K562 (cell line): ENCODE results near the gene DOLPP1. TPM values are rescaled to one million over a fixed set of nuclear protein-coding genes. Genes with fewer than 3 reads are reported as not detected.

Experiments
- CHAMP1 ChIP-seq: fragments of 450-650 bp; IDR thresholded peaks from 2 replicates; pipeline ENCODE4 v1.6.1; 2016; ENCODE audit warnings: mild to moderate bottlenecking
- MAFF ChIP-seq: IDR thresholded peaks from 2 replicates; pipeline ENCODE4 v1.6.1; 2012; ENCODE audit warnings: low read length, improper control_type of control experiment
- MTF1 ChIP-seq: fragments of 250-450 bp; sonication (Bioruptor Pico); IDR thresholded peaks from 2 replicates; pipeline ENCODE4 v1.9.0; 2021; ENCODE audit warnings: moderate library complexity, mild to moderate bottlenecking, inconsistent platforms, borderline replicate concordance
- NR2F6 ChIP-seq: fragments of 450-650 bp; formaldehyde crosslinking; IDR thresholded peaks from 2 replicates; pipeline ENCODE4 v1.4.0; 2020; ENCODE audit warnings: mild to moderate bottlenecking
- PRPF4 ChIP-seq: fragments of 200-400 bp; formaldehyde crosslinking; IDR thresholded peaks from one replicate; pipeline ENCODE4 v1.6.1; 2017; ENCODE audit warnings: low read length, low read depth, mild to moderate bottlenecking; ENCODE audit not compliant: insufficient read depth, poor library complexity, severe bottlenecking
- SP2 ChIP-seq: IDR thresholded peaks from 2 replicates; pipeline ENCODE4 v1.6.1; 2011; ENCODE audit warnings: mild to moderate bottlenecking, low read depth, low read length, moderate library complexity; ENCODE audit not compliant: poor library complexity, severe bottlenecking; ENCODE audit errors: extremely low read depth
- TBL1XR1 ChIP-seq, 2 experiments: IDR thresholded peaks; 2 replicates each; pipeline ENCODE4 v1.6.1; 2012; ENCODE audit warnings: improper control_type of control experiment in 2 of 2, low read length in 2 of 2, mild to moderate bottlenecking in 1 of 2
- THRAP3 ChIP-seq: fragments of 450-650 bp; IDR thresholded peaks from 2 replicates; pipeline ENCODE4 v1.6.1; 2016; ENCODE audit warnings: mild to moderate bottlenecking, inconsistent platforms, borderline replicate concordance
- ZBTB2 ChIP-seq: fragments of 450-650 bp; IDR thresholded peaks from 2 replicates; pipeline ENCODE4 v1.6.1; 2016; ENCODE audit warnings: antibody characterized with exemption
- ZBTB49 ChIP-seq: sonication (generic); formaldehyde crosslinking; IDR thresholded peaks from 2 replicates; pipeline ENCODE4 v1.8.0; 2022; ENCODE audit warnings: missing genetic modification reagents, mild to moderate bottlenecking, borderline replicate concordance
- ZNF263 ChIP-seq: sonication (generic); formaldehyde crosslinking; IDR thresholded peaks from 2 replicates; pipeline ENCODE4 v1.8.0; 2022; ENCODE audit warnings: mild to moderate bottlenecking, missing genetic modification reagents, borderline replicate concordance
- ZNF384 ChIP-seq: IDR thresholded peaks from 2 replicates; pipeline ENCODE4 v1.6.1; 2012; ENCODE audit warnings: low read depth, low read length, improper control_type of control experiment
- ZNF511 ChIP-seq: sonication (generic); formaldehyde crosslinking; IDR thresholded peaks from 2 replicates; pipeline ENCODE4 v1.8.0; 2022; ENCODE audit warnings: mild to moderate bottlenecking, missing genetic modification reagents
- ZNF592 ChIP-seq: fragments of 450-650 bp; IDR thresholded peaks from 2 replicates; pipeline ENCODE4 v1.6.1; 2017; ENCODE audit warnings: antibody characterized with exemption, mild to moderate bottlenecking
- polyA plus RNA-seq, 8 experiments: library from polyadenylated mRNA; depleted of rRNA in 4 of 8; stranded (reverse) in 5 of 8; unstranded in 3 of 8; fragments of >200 nt; fragmentation: Nextera tagmentation in 2 of 8; fragmentation: Illumina TruSeq in 1 of 8; extraction: Ambion mirVana in 2 of 8; extraction: Trizol in 1 of 8; gene quantifications; 2 replicates each; pipeline versions ENCODE4 v1.2.1 to v1.2.3, GENCODE V29; 2011 to 2014; ENCODE audit warnings: inconsistent platforms in 1 of 8, missing spikeins in 1 of 8
- total RNA-seq, 7 experiments: library from RNA; depleted of rRNA in 6 of 7; stranded (reverse); fragments of >200 nt in 6 of 7; fragmentation: Illumina TruSeq in 2 of 7; extraction: Trizol in 2 of 7; gene quantifications; 2 replicates each; pipeline versions ENCODE4 v1.2.1 to v1.2.3, GENCODE V29; 2011 to 2021; ENCODE audit warnings: low replicate concordance in 1 of 7

DOLPP1 gene
- total and polyA plus RNA-seq, 9 of the 15 experiments (the other 6 are each of a cell fraction or from before 2014, with no cell fraction given), result 3.0 to 39.8 (median 30.5) TPM

GRCh38 chr9:129068990-129069861 lies 11.7 kb upstream of the DOLPP1 start (continued):
- TF ChIP-seq ZBTB49 (CRISPR knock-in tag), result no peak
- no peak for TF ChIP-seq MAFF
- no peak for TF ChIP-seq PRPF4
- TF ChIP-seq NR2F6 (CRISPR knock-in tag), result no peak
- no peak for TF ChIP-seq THRAP3
- peak; percentile 82 for TF ChIP-seq ZNF511
- peak; percentile 89; the same call in 1 of the 2 replicates for TF ChIP-seq CHAMP1
- TF ChIP-seq MTF1, result no peak
- no peak; the same call in 1 of the 2 replicates for TF ChIP-seq ZNF263 (CRISPR knock-in tag)
- TF ChIP-seq ZNF592, result peak; percentile 99
- TF ChIP-seq SP2, result peak; percentile 10
- TF ChIP-seq ZNF384, result no peak
- TF ChIP-seq ZBTB2, result peak; percentile 59; the same call in 1 of the 2 replicates
- TF ChIP-seq TBL1XR1 (IDR thresholded peaks at IDR 0.05; ENCODE audit: low read length in 2 of 2), result peak; percentile 97
